GM19463 (cell line): ENCODE measurements around the gene MLXIPL.
A peak's percentile ranks its signal among the peaks of the same experiment; 100 is the strongest.
"Not testable (repeated sequence)": the region's sequence is repeated elsewhere in the genome, so short reads cannot be mapped to it uniquely, and the experiment has no call there.

Source experiments
- ATAC-seq: cut with Tn5 transposase; IDR thresholded peaks from one replicate; pipeline ENCODE4 v1.9.1; 2021; ENCODE audit warnings: mild to moderate bottlenecking, moderate library complexity; ENCODE audit not compliant: unreplicated experiment

Gene MLXIPL, protein sequence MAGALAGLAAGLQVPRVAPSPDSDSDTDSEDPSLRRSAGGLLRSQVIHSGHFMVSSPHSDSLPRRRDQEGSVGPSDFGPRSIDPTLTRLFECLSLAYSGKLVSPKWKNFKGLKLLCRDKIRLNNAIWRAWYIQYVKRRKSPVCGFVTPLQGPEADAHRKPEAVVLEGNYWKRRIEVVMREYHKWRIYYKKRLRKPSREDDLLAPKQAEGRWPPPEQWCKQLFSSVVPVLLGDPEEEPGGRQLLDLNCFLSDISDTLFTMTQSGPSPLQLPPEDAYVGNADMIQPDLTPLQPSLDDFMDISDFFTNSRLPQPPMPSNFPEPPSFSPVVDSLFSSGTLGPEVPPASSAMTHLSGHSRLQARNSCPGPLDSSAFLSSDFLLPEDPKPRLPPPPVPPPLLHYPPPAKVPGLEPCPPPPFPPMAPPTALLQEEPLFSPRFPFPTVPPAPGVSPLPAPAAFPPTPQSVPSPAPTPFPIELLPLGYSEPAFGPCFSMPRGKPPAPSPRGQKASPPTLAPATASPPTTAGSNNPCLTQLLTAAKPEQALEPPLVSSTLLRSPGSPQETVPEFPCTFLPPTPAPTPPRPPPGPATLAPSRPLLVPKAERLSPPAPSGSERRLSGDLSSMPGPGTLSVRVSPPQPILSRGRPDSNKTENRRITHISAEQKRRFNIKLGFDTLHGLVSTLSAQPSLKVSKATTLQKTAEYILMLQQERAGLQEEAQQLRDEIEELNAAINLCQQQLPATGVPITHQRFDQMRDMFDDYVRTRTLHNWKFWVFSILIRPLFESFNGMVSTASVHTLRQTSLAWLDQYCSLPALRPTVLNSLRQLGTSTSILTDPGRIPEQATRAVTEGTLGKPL

GRCh38 chr7:73623798-73624668, at the start of gene MLXIPL:
Gene MLXIPL, minus strand, starts transcription at chr7:73624522. Its CDS starts 30 bp downstream, at chr7:73624492.
- no peak for ATAC-seq

DNA sequence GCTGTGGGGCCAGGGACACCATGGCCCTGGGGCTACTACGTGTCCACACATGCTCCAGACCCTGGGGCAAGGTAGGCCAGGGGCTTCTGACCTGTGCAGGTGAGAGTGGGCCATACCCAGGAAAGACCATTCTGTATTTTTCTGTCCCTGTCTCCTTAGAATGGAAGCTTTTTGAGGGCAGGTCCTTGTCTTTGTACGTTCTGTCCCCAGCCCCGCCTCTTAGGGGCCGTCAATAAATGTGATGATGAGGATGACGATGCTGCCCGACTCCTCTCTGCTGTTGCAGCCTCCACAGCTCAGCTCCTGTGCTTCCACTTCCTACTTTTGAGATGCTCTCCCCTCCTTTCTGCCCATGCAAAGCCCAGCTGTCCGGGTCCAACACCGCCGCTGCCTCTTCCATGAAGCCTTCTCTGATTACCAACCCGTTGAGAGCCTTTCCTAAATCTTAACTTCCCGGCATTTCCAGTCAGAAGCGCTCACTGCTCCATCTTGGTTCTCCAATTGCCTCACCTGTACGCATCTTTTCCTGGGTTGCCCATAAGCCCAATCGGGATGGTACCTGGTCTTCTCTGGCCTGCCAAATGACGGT, 47.6 kb upstream of the MLXIPL start:
- ATAC-seq, result no peak

- ATAC-seq, result no peak
These were observed 47.0 kb upstream of the MLXIPL start for GRCh38 chr7:73671322-73671661.

DNA sequence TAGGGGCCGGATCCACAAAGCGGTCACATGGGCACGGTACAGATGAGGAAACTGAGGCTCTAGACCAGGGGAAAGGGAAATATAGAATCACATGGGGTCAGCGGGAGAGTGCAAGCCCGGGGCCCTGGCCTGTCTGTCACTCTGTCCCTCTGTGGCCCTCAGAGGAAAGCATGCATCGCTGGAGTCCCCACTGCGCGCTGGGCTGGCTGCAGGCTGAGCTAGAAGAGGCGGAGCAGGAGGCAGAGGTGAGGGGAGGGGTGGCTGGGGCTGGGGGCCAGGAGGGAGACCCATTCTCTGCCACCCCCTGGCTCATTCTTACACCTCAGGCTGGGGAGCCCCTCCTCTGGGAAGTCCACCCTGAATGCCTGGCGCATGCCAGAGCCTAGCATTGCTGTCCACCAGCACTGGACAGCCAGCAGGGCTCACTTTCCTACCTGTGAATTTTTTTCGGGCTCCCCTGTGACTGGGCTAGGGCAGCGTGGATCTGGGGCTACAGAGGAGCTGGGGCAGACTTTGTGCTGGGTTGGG, 45.6 kb upstream of the MLXIPL start:
- no peak for ATAC-seq

GRCh38 chr7:73669288-73669701, 45.0 kb upstream of the MLXIPL start:
- no peak for ATAC-seq

DNA sequence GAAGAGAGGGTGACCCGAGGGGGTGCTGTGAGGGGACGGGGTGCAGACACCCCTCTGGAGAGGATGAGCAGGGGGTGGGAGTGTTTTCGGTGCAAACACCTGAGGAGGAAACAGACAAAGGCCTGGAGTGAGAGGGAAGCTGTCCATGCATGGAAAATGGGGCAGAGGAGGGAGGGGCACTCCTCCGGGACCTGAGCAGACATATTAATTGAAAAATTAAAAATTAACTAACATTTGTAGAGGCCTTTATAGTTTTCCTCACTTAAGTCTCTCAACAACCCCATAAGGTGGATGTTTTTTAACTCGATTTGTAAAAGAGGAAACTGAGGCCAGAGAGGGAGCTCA, 44.5 kb upstream of the MLXIPL start:
- no peak for ATAC-seq

GRCh38 chr7:73668103-73668885, 44.0 kb upstream of the MLXIPL start:
- ATAC-seq, result peak; percentile 8

DNA sequence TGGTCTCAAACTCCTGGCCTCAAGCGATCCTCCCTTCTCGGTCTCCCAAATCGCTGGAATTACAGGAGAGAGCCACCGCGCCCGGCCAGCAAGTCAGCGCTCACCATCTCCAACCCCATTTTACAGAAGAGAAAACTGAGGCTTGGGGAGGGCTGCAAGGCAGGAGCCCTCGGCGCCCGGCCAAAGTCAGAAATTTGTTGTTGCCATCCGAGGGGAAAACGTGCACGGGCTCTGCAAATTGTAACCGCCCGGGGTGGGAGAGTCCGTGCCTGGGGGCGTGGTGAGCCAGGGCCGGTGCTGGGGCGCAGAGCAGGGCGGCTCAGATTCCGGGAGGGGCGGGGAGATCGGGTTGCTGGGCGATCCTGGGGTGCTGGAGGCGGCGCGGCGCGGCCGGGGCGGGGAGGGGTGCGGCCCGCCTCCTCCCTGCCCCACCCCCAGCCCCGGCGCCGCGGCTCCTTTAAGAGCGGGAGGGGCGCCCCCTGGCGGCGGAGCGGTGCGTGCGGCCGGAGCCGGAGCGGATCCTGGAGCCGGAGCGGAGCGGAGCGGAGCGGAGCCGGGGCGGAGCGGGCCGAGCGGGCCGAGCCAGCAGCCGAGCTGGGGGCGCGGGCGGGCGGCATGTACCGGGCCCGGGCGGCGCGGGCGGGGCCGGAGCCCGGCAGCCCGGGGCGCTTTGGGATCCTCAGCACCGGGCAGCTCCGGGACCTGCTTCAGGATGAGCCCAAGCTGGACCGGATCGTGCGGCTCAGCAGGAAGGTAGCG, 43.2 kb upstream of the MLXIPL start, which contains the start of gene VPS37D:
VPS37D (plus strand) TSS at position 488 of the 759 bp plus-strand sequence; CDS start at position 616, 128 bp downstream.
- peak; percentile 98 for ATAC-seq

GRCh38 chr7:73663033-73663432, 38.7 kb upstream of the MLXIPL start:
- ATAC-seq, result no peak

DNA sequence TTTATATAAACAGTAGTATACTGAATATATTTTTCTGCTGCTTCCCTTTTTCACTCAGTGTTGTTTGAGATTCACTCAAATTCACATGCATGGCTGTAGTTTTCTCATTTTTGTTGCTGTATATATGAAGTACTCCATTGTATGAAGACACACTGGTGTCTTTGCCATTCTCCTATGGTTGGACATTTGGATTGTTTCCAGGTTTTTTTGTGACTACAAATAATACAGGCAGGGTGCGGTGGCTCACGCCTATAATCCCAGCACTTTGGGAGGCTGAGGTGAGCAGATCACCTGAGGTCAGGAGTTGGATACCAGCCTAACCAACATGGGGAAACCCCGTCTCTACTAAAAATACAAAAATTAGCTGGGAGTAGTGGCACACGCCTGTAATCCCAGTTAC, 36.3 kb upstream of the MLXIPL start:
- not testable (repeated sequence) for ATAC-seq

GRCh38 chr7:73659983-73660382, 35.7 kb upstream of the MLXIPL start:
- ATAC-seq, result no peak

DNA sequence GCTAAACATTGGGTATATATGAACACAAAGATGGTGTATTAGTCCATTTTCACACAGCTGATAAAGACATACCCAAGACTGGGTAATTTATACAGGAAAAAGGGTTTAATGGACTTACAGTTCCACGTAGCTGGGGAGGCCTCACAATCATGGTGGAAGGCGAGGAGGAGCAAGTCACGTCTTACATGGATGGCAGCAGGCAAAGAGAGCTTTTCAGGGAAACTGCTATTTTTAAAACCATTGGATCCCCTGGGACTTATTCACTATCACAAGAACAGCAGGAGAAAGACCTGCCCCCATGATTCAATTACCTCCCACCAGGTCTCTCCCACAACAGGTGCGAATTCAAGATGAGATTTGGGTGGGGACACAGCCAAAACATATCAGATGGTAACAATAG, 31.0 kb upstream of the MLXIPL start:
- not testable (repeated sequence) for ATAC-seq

- ATAC-seq, result no peak
These were observed 28.2 kb upstream of the MLXIPL start for GRCh38 chr7:73652541-73652949.

- ATAC-seq, result no peak
These were observed 26.2 kb upstream of the MLXIPL start for GRCh38 chr7:73650524-73650923.

- no peak for ATAC-seq
These were observed 25.3 kb upstream of the MLXIPL start for GRCh38 chr7:73649576-73649975.

GRCh38 chr7:73648593-73649332, 24.4 kb upstream of the MLXIPL start:
- no peak for ATAC-seq

- no peak for ATAC-seq
These were observed 23.6 kb upstream of the MLXIPL start for GRCh38 chr7:73647725-73648592.
